T-helper 17 cell (primary cell): Measurements from ENCODE around the gene EIF4H. TPM values are rescaled to one million over a fixed set of nuclear protein-coding genes. Genes with fewer than 3 reads are reported as not detected.
"Not testable (repeated sequence)": the region's sequence is repeated elsewhere in the genome, so short reads cannot be mapped to it uniquely, and the experiment has no call there.

Experiments
- ATAC-seq: fragments of 150-1000 bp; cut with Tn5 transposase; 2 replicates; pipeline ENCODE4 v1.10.0; 2021; ENCODE audit warnings: mild to moderate bottlenecking, moderate library complexity
- DNase-seq, 3 donors: peaks; one replicate each; pipeline versions ENCODE4 v3.0.0 to v3.0.0-alpha.2; 2020 to 2021
- H3K9me3 ChIP-seq: one replicate; pipeline ENCODE4 v1.7.0; 2013; ENCODE audit warnings: low read length, mild to moderate bottlenecking; ENCODE audit not compliant: control insufficient read depth, poor library complexity, severe bottlenecking
- H3K27ac Mint-ChIP-seq: one replicate; pipeline ENCODE4 v1.8.0; 2022; ENCODE audit warnings: mild to moderate bottlenecking, moderate library complexity, mixed read lengths
- H3K27me3 Mint-ChIP-seq: one replicate; pipeline ENCODE4 v1.8.0; 2022; ENCODE audit warnings: mixed read lengths
- H3K36me3 Mint-ChIP-seq: one replicate; pipeline ENCODE4 v1.8.0; 2022; ENCODE audit warnings: low read depth, mixed read lengths
- H3K4me1 Mint-ChIP-seq: one replicate; pipeline ENCODE4 v1.8.0; 2022; ENCODE audit warnings: mild to moderate bottlenecking, mixed read lengths
- H3K4me3 Mint-ChIP-seq: one replicate; pipeline ENCODE4 v1.8.0; 2022; ENCODE audit warnings: mild to moderate bottlenecking, moderate library complexity, mixed read lengths
- total RNA-seq, 4 donors: library from RNA in 2 of 4; stranded (reverse) in 2 of 4; gene quantifications; one replicate each; pipeline ENCODE4 v1.2.3 and lab custom pipeline; 2022 to 2026

The EIF4H gene
- total RNA-seq, 2 donors from 2014 or later = 242 to 255 TPM

GRCh38 chr7:74181821-74182220 lies 7.7 kb downstream of the EIF4H start:
- DNase-seq = no peak
- Mint-ChIP-seq H3K4me1 (peaks cover 67% of the 10 kb centered on the region), H3K4me3 (no peak overlapping the region), H3K27ac (no peak overlapping the region), H3K36me3 (no peaks in the 10 kb centered on the region), H3K27me3 (no peaks in the 10 kb centered on the region)
- ATAC-seq = no peak
- H3K9me3 ChIP-seq = no peaks in the 10 kb centered on the region

- DNase-seq (no peak), ATAC-seq (no peak)
- Mint-ChIP-seq H3K4me3 (peak overlapping the region; percentile 63), H3K27me3 (no peaks in the 10 kb centered on the region), H3K27ac (peak overlapping the region; percentile 82), H3K36me3 (no peaks in the 10 kb centered on the region), H3K4me1 (peaks cover 67% of the 10 kb centered on the region)
- no peaks in the 10 kb centered on the region for H3K9me3 ChIP-seq
Observed at GRCh38 chr7:74182453-74183090, 8.4 kb downstream of the EIF4H start.

GRCh38 chr7:74183142-74183541 lies 9.0 kb downstream of the EIF4H start:
- no peaks in the 10 kb centered on the region for H3K9me3 ChIP-seq
- DNase-seq (no peak), ATAC-seq (peak; percentile 16)
- Mint-ChIP-seq H3K27me3 (no peaks in the 10 kb centered on the region), H3K4me1 (peaks cover 68% of the 10 kb centered on the region), H3K4me3 (peak overlapping the region; percentile 63), H3K27ac (peak overlapping the region; percentile 82), H3K36me3 (peaks cover 3% of the 10 kb centered on the region)

- Mint-ChIP-seq H3K36me3 (peaks cover 3% of the 10 kb centered on the region), H3K4me1 (peaks cover 68% of the 10 kb centered on the region), H3K27me3 (no peaks in the 10 kb centered on the region), H3K27ac (peak overlapping the region; percentile 83), H3K4me3 (peak overlapping the region; percentile 71)
- ATAC-seq = peak; percentile 61
- no peaks in the 10 kb centered on the region for H3K9me3 ChIP-seq
- no peak for DNase-seq
Observed at GRCh38 chr7:74183653-74184450, 9.7 kb downstream of the EIF4H start.

- Mint-ChIP-seq H3K36me3 (peaks cover 3% of the 10 kb centered on the region), H3K27ac (peak overlapping the region; percentile 83), H3K4me1 (peaks cover 63% of the 10 kb centered on the region), H3K4me3 (no peak overlapping the region), H3K27me3 (no peaks in the 10 kb centered on the region)
- no peak for ATAC-seq
- no peak for DNase-seq
- no peaks in the 10 kb centered on the region for H3K9me3 ChIP-seq
Observed at GRCh38 chr7:74185016-74185415, 10.9 kb downstream of the EIF4H start.

- Mint-ChIP-seq H3K36me3 (peaks cover 3% of the 10 kb centered on the region), H3K27me3 (no peaks in the 10 kb centered on the region), H3K4me1 (peaks cover 60% of the 10 kb centered on the region), H3K4me3 (no peak overlapping the region), H3K27ac (peak overlapping the region; percentile 83)
- H3K9me3 ChIP-seq = no peaks in the 10 kb centered on the region
- ATAC-seq = no peak
- DNase-seq = no peak
Observed at GRCh38 chr7:74185636-74186035, 11.5 kb downstream of the EIF4H start.

- DNase-seq (no peak), ATAC-seq (no peak)
- no peaks in the 10 kb centered on the region for H3K27me3 Mint-ChIP-seq
- peaks cover 3% of the 10 kb centered on the region for H3K36me3 Mint-ChIP-seq
- no peaks in the 10 kb centered on the region for H3K9me3 ChIP-seq
- H3K4me3 Mint-ChIP-seq = peak overlapping the region; percentile 47
- peaks cover 41% of the 10 kb centered on the region for H3K4me1 Mint-ChIP-seq
- peak overlapping the region; percentile 68 for H3K27ac Mint-ChIP-seq
Observed at GRCh38 chr7:74187915-74188675, 13.9 kb downstream of the EIF4H start.

- Mint-ChIP-seq H3K4me3 (no peak overlapping the region), H3K4me1 (peaks cover 23% of the 10 kb centered on the region), H3K36me3 (peaks cover 5% of the 10 kb centered on the region), H3K27ac (no peak overlapping the region), H3K27me3 (no peaks in the 10 kb centered on the region)
- no peaks in the 10 kb centered on the region for H3K9me3 ChIP-seq
- ATAC-seq = no peak
- no peak for DNase-seq
Observed at GRCh38 chr7:74190259-74190658, 16.1 kb downstream of the EIF4H start.

GRCh38 chr7:74191231-74191630 lies 17.1 kb downstream of the EIF4H start:
- Mint-ChIP-seq H3K36me3 (peaks cover 7% of the 10 kb centered on the region), H3K27ac (peak overlapping the region; percentile 11), H3K27me3 (no peaks in the 10 kb centered on the region), H3K4me3 (no peak overlapping the region), H3K4me1 (peaks cover 18% of the 10 kb centered on the region)
- ATAC-seq (no peak), DNase-seq (no peak)
- H3K9me3 ChIP-seq = no peaks in the 10 kb centered on the region

GRCh38 chr7:74193054-74193453 lies 18.9 kb downstream of the EIF4H start:
- Mint-ChIP-seq H3K36me3 (peaks cover 5% of the 10 kb centered on the region), H3K27ac (peak overlapping the region; percentile 32), H3K4me1 (peaks cover 9% of the 10 kb centered on the region), H3K27me3 (no peaks in the 10 kb centered on the region), H3K4me3 (no peak overlapping the region)
- ATAC-seq (no peak), DNase-seq (no peak)
- no peaks in the 10 kb centered on the region for H3K9me3 ChIP-seq

- H3K9me3 ChIP-seq = no peaks in the 10 kb centered on the region
- Mint-ChIP-seq H3K27me3 (no peaks in the 10 kb centered on the region), H3K27ac (peak overlapping the region; percentile 16), H3K36me3 (peaks cover 4% of the 10 kb centered on the region), H3K4me3 (no peak overlapping the region), H3K4me1 (peaks cover 5% of the 10 kb centered on the region)
- no peak for ATAC-seq
- no peak for DNase-seq
Observed at GRCh38 chr7:74193913-74194312, 19.8 kb downstream of the EIF4H start.

- DNase-seq = no peak
- H3K9me3 ChIP-seq = no peaks in the 10 kb centered on the region
- no peak overlapping the region for H3K4me3 Mint-ChIP-seq
- H3K36me3 Mint-ChIP-seq = peaks cover 4% of the 10 kb centered on the region
- no peak for ATAC-seq
- peaks cover 5% of the 10 kb centered on the region for H3K4me1 Mint-ChIP-seq
- H3K27me3 Mint-ChIP-seq = no peaks in the 10 kb centered on the region
- H3K27ac Mint-ChIP-seq = peak overlapping the region; percentile 34
Observed at GRCh38 chr7:74194686-74195085, 20.5 kb downstream of the EIF4H start.

GRCh38 chr7:74195139-74195860 lies 21.1 kb downstream of the EIF4H start:
- not testable (repeated sequence) for ATAC-seq, DNase-seq, H3K36me3 Mint-ChIP-seq, H3K4me3 Mint-ChIP-seq, H3K9me3 ChIP-seq, H3K27me3 Mint-ChIP-seq, H3K4me1 Mint-ChIP-seq
- H3K27ac Mint-ChIP-seq = peak overlapping the region; percentile 62
